DMS 273 treated with DMSO at 0.1 percent for 48 hours (cell line): Measurements from ENCODE around the gene PRDM15.
"Not testable (repeated sequence)": the region's sequence is repeated elsewhere in the genome, so short reads cannot be mapped to it uniquely, and the experiment has no call there.

ENCODE experiments used
- DNase-seq: peaks from one replicate; lab custom pipeline; 2025; lab: John Stamatoyannopoulos, UW

Gene PRDM15

DNA sequence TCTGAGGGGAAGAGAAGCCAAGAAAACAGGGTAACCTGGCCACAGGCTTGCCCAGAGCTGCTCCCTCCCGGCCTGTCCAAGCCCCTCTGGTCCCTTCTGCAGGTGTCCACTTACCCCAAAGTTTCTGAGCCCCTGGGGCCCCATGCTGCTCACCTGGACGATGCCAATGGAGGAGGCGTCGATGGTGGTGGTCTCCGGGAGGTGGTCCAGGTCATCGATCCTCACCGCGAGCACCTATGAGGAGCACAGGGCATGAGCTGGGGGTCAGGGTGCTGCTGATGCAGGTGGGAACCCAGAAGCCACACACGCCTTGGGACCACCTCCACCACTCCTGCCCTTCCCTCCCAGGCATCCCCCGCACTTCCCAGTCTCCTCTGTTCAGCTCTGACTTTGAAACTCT, 74.8 kb downstream of the PRDM15 start:
- no peak for DNase-seq

DNA sequence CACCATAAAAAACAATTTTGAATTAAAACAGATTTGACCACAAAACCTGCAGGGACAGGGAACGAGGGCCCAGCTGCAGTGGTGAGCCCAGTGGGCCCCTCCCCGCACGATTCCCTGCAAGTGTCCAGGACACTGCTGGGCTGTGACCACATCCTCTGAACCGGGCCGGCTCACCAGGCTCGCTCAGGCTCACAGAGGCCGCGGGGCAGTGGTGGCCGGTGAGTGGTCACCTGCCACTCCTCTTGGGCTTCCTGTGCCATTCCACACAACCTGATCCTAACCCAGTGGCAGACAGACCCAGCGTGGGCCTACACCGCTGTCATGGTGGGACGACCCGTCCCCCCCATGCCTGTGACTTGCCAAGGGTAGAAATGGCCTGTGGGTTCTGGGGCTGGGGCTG, 75.8 kb downstream of the PRDM15 start:
- DNase-seq: no peak

- DNase-seq: no peak
Observed at GRCh38 chr21:41802684-41803083, 76.5 kb downstream of the PRDM15 start.

DNA sequence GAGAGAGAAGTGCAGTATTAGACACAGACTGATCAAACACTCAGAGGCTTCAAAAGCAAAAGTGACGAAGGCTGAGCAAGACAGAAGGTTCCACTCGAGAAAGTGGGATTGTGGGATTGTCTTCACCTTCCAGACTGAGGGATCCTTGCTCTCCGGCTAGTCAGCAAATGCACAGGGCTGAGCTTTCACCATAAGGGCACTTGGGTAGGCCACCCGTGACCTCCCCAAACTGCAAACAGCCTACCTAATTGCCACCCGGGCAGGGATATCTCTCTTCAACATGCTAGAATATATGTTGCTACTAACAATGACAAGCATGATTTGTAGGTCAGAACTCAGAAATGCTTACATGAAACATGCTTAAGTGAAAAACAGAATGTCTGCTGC, 77.0 kb downstream of the PRDM15 start:
- DNase-seq: no peak

- DNase-seq: no peak
Observed at GRCh38 chr21:41801321-41802197, 77.6 kb downstream of the PRDM15 start.

- no peak for DNase-seq
Observed at GRCh38 chr21:41800425-41801320, 78.5 kb downstream of the PRDM15 start.

DNA sequence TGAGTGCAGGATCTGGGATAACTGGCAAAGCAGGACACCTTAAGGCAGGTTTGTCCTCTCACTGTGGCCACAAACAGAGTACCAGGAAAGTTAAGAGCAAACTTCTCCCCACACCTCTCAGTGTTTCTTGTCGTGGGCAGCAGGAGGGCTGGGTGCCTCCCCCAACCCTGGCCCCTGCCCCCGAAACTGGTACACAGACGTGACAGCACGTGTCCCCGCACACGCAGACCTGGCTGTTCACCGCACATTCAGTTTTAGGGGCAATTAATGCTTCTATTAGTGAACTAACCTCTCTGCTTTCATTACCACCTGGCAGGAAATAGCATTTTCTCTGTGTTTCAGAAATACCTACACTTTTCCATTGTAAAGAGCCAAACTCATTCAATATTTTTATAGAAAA, 79.4 kb downstream of the PRDM15 start:
- DNase-seq: no peak

GRCh38 chr21:41798326-41798725, 80.8 kb downstream of the PRDM15 start:
- no peak for DNase-seq

DNA sequence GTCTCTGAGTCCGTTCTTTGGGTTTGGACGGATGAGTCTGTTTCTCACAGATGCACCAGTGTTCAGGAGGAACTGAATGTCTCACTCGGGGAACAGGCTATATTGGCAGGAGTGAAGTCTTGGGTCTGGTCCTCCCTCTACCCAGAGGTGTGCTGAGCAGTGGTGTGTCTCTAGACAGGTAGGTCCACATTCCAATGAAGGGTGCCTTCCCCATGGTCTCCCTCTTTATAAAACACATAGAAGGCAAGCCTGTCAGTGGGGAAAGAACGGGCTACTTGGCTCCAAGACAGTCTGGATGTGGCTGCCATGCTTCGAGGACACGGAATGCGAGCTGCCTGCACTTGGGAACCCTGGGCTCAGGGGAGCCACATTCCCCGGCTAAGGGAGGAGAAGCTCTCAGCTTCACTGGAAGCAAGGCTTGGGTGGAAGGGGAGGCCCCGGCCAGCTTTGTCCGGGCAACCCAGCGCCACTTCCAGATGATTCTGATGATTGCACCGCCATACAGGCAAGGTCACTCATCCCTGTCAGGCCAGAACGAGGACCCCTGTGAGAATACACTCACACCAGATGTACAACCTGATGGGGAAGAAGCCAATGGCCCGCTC, 82.6 kb downstream of the PRDM15 start:
- no peak for DNase-seq

DNA sequence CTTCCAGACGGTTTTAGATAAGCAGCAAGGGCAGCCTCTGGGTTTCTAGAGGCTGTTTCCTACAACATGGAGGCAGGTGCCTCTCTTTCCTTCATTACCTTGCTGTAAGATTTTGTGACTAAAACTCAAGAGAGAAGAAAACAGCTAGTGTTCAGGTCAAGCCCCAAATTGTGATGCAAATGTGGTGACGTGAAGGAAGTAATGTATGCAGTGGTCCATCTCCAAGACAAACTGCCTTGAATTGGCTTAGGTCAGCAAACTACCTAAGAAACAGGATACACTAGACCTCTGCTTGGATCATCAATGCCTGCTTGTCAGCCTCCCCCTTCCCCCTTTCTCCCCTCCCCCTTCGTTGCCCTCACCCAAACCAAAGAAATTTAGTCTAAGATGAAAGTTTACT, 83.4 kb downstream of the PRDM15 start:
- no peak for DNase-seq

GRCh38 chr21:41794600-41794999, 84.5 kb downstream of the PRDM15 start:
- DNase-seq: no peak

- DNase-seq: no peak
Observed at GRCh38 chr21:41792711-41793110, 86.4 kb downstream of the PRDM15 start.

DNA sequence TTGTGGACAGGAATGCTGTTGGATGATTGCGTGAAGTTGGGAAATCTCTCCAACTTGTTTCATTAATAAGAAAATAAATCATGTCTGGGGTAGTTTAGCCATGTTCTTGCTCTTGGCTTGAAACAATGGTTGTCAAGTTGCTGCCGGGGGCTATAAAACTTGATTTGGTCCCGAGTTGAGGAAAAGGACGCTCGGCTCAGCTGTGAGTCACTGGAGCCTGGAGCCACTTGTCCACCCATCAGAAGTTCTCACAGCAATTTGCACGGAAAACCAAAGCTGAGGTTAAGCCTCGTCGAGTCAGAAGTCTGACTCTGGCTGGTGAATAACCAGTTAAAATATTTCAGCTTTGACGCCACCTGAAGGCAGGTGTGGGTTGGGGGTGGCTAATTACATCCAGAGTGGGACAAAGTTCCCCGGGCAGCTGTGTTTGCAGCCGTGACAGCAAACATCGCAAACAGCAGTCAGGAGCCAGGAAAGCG, 92.6 kb downstream of the PRDM15 start:
- DNase-seq: no peak

DNA sequence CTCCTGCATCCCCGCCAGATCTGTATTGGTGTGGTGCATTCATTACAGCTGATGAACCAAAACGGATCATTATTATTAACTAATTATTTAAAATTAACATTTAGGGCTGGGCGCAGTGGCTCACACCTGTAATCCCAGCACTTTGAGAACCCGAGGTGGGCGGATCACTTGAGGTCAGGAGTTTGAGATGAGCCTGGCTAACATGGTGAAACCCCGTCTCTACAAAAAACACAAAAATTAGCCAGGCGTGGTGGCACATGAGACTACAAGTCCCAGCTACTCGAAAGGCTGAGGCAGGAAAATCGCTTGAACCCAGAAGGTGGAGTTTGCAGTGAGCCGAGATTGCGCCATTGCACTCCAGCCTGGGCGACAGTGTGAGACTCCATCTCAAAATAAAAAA, 93.9 kb downstream of the PRDM15 start:
- DNase-seq: not testable (repeated sequence)

DNA sequence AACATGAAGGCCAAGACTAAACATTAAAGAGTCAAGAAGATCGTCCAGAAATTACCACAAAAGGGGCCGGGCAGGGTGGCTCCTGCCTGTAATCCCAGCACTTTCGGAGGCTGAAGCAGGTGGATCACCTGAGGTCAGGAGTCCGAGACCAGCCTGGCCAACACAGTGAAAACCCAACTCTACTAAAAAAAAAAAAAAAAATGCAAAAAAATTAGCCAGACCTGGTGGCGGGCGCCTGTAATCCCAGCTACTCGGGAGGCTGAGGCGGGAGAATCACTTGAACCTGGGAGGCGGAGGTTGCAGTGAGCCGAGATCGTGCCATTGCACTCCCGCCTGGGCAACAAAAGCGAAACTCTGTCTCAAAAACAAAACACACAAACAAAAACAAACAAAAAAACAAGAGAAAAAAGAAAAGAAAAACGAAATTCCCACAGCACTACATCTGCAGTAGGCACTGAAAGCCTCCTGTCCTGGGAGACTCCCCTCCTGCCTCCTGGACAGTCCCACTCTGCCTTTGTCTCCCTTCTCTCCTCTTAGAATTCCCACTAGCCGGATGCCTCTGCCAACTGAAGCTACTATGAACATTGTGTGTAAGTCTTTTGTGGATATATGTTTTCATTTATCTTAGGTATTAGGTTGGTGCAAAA, 94.6 kb downstream of the PRDM15 start:
- no peak for DNase-seq

DNA sequence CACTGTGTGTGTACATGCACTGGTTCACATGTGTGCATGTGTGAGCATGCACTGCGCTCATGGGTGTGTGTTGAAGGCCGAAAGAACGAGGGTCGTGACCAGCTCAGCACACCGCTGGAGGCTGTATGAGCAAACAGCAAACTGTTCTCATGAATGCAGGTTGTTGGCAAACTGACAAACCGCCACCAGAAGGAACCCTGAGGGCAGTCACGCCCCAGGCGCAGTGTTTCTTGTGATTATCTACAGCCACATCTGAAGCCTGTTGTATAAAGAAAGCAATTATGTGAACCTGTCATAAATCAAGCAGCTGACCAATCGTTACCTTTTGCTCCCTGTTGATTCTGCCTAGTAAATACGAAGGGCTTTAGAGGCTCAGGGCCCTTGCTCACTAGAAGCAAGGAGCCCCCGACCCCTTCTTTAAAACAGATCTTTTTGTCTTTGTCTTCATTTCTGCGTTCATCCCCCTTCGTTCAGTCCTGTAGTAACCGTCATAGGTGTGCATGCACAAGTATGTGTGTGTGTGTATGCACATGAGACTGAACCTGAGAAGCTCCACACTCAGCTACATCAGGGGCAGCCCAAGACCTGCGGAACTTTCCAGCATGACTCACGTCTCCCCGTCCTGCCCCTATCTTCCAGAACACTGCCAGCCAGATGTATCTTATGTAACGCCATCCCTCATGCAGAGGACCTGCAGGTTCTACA, 95.5 kb downstream of the PRDM15 start:
- DNase-seq: no peak

GRCh38 chr21:41781050-41781410, 98.1 kb downstream of the PRDM15 start:
- DNase-seq: no peak

DNA sequence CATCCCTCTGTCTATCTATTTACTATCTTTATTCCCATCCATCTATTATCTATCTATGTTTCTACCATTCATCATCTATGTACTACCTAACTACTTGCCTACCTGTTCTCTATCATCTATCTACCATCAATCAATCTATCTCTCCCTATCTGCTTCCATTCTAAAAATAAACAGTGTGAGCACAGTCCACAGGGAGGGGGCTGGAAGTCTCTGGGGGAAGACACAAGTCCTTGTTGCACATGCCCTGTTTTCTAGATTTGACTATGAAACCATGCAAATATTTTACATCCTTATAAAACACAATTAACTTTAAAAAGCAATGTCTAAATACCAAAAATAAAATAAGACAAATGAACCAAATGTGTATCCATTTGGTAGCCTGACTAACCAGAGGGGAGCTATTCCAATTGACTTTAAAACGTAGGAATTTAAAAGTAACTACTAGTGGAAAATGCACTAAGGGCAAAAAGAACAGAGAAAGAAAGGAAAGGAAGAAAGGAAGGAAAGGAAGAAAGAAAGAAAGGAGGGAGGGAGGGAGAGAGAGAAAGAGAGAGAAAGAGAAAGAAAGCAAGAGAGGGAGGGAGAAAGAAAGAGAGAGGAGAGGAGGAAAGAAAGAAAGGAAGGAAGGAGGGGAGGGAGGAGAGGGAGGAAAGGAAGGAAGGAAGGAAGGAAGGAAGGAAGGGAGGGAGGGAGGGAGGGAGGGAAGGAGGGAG, 98.7 kb downstream of the PRDM15 start:
- DNase-seq: no peak

GRCh38 chr21:41779659-41780058, 99.5 kb downstream of the PRDM15 start:
- DNase-seq: no peak

- no peak for DNase-seq
Observed at GRCh38 chr21:41778930-41779600, 100.1 kb downstream of the PRDM15 start.
